ENCODE data around the gene AVP. TPM values are rescaled to one million over a fixed set of nuclear protein-coding genes. Genes with fewer than 3 reads are reported as not detected.

AVP gene
- total and polyA plus RNA-seq, 2 donors (not counting 3 experiments of a cell fraction or from before 2014, with no cell fraction given) = not detected

DNA sequence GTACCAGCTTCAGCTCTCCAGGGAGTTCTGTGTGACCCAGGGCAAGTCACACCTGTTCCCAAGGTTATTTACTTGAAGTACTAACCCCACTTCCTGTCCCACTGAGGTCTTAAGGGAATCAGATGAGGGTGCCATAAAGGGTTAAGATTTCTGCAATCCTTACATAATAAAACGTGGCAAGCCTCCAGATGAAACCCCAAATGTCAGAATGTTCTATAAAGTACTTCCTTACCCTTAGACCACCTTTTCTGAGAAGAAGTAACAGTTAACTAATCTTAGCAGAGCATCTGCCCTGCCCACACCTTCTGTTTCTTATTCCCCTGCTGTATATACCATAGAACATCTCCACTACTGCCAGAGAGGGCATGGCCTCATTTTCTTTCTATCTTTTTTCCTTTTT is 6.0 kb upstream of the AVP start:
- intact Hi-C loops (cut with micrococcal nuclease) = no loop called here
- TF ChIP-seq FOS (IDR thresholded peaks at IDR 0.05; ENCODE audit: borderline replicate concordance, insufficient read depth, low read length) = no peak
- TF ChIP-seq POLR2A (IDR thresholded peaks at IDR 0.05; ENCODE audit: low read depth, low read length) = no peak
- TF ChIP-seq, protein P1, sequence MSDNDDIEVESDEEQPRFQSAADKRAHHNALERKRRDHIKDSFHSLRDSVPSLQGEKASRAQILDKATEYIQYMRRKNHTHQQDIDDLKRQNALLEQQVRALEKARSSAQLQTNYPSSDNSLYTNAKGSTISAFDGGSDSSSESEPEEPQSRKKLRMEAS (IDR thresholded peaks at IDR 0.05; ENCODE audit: insufficient read depth, insufficient read length) = no peak
- no peak for TF ChIP-seq EZH2 (IDR thresholded peaks at IDR 0.05; ENCODE audit: borderline replicate concordance, low read depth, low read length, severe bottlenecking)
- no peak for TF ChIP-seq GATA2 (IDR thresholded peaks at IDR 0.05; ENCODE audit: insufficient read depth, insufficient read length, low read depth, low read length)
- Histone ChIP-seq H3K4me2 (ENCODE audit: insufficient read depth, low read length) (no peak overlapping the region), H3K79me2 (ENCODE audit: control insufficient read depth, insufficient read depth, low read length) (no peaks in the 10 kb centered on the region), H3K4me1 (ENCODE audit: control insufficient read depth, extremely low read depth, insufficient read depth, low read length) (peaks cover 6% of the 10 kb centered on the region), H3K9me3 (replicated peaks; ENCODE audit: control insufficient read depth, insufficient read depth, low read length) (no peaks in the 10 kb centered on the region), H3K4me3 (replicated peaks in 1 of 3; ENCODE audit: insufficient read depth in 1 of 3, low read depth in 1 of 3, low read length in 3 of 3) (no peak overlapping the region), H4K20me1 (replicated peaks; ENCODE audit: control insufficient read depth, extremely low read depth, insufficient read depth, low read length) (no peaks in the 10 kb centered on the region), H3K9ac (replicated peaks; ENCODE audit: extremely low read depth, insufficient read depth, low read length) (no peak overlapping the region), H3K36me3 (ENCODE audit: control insufficient read depth in 2 of 2, extremely low read depth in 1 of 2, insufficient read depth in 2 of 2, low read length in 2 of 2) (no peaks in the 10 kb centered on the region), H3K9me1 (replicated peaks; ENCODE audit: control insufficient read depth, extremely low read depth, insufficient read depth, low read length) (no peaks in the 10 kb centered on the region), H3K27me3 (ENCODE audit: control insufficient read depth in 2 of 2, insufficient read depth in 2 of 2, low read length in 2 of 2) (peaks cover 0 to 8% of the 10 kb centered on the region in 2 experiments), H3K27ac (ENCODE audit: insufficient read depth, low read depth, low read length) (no peak overlapping the region), H2AFZ (ENCODE audit: low read depth, low read length) (no peak overlapping the region)
- FAIRE-seq (no peak), DNase-seq (ENCODE audit: low read depth, low spot score) (no peak)
- ChIA-PET POLR2A (no interaction called here), CTCF (no interaction called here)
- no TSS peak for BruUV-seq (replicated peaks)
- dilution Hi-C loops (cut with MboI; ENCODE audit: extremely low pct_ligation_motif_present, low sequenced_read_pairs) = no loop called here

DNA sequence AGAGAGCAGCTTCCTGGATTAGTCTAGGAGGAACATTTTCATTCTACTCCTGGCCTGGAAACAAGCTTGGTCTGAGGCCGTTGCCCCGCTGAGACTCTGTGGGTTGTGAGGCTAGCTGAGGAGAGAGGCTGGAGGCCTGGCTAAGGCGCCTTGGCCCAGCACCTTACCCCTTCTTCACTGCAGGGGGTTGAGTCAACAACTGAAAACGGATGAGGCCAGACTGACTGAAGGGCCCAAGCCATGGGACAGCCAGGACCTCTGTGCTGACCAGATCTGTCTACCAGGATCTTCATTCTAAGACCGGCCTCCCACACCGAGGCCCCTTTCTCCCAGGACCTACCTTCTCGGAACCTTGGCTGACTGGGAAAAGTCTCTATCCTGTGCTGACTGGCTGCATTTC is 3.5 kb upstream of the AVP start:
- ChIA-PET CTCF (interaction anchor here (0.7 to 2.4 kb wide), 5 partner anchors 8 to 34 kb away, joined by 3 to 8 read pairs (median 3); no protein-coding TSS in a partner anchor), POLR2A (no interaction called here)
- Histone ChIP-seq H3K79me2 (ENCODE audit: control insufficient read depth, insufficient read depth, low read length) (no peaks in the 10 kb centered on the region), H3K4me3 (replicated peaks in 1 of 3; ENCODE audit: insufficient read depth in 1 of 3, low read depth in 1 of 3, low read length in 3 of 3) (no peak overlapping the region), H3K9me3 (replicated peaks; ENCODE audit: control insufficient read depth, insufficient read depth, low read length) (no peaks in the 10 kb centered on the region), H3K27me3 (ENCODE audit: control insufficient read depth in 2 of 2, insufficient read depth in 2 of 2, low read length in 2 of 2) (peaks cover 14 to 18% of the 10 kb centered on the region in 2 experiments), H3K9ac (replicated peaks; ENCODE audit: extremely low read depth, insufficient read depth, low read length) (no peak overlapping the region), H3K4me2 (ENCODE audit: insufficient read depth, low read length) (no peak overlapping the region), H3K4me1 (ENCODE audit: control insufficient read depth, extremely low read depth, insufficient read depth, low read length) (peaks cover 2% of the 10 kb centered on the region), H3K36me3 (ENCODE audit: control insufficient read depth in 2 of 2, extremely low read depth in 1 of 2, insufficient read depth in 2 of 2, low read length in 2 of 2) (no peaks in the 10 kb centered on the region), H4K20me1 (replicated peaks; ENCODE audit: control insufficient read depth, extremely low read depth, insufficient read depth, low read length) (no peaks in the 10 kb centered on the region), H2AFZ (ENCODE audit: low read depth, low read length) (no peak overlapping the region), H3K27ac (ENCODE audit: insufficient read depth, low read depth, low read length) (no peak overlapping the region), H3K9me1 (replicated peaks; ENCODE audit: control insufficient read depth, extremely low read depth, insufficient read depth, low read length) (no peaks in the 10 kb centered on the region)
- TF ChIP-seq POLR2A (IDR thresholded peaks at IDR 0.05; ENCODE audit: low read depth, low read length) (no peak), JUN (IDR thresholded peaks at IDR 0.05; ENCODE audit: borderline replicate concordance, insufficient read depth, insufficient read length, low read depth) (no peak), MYC (IDR thresholded peaks at IDR 0.05; ENCODE audit: low read depth, low read length) (no peak), GATA2 (IDR thresholded peaks at IDR 0.05; ENCODE audit: insufficient read depth, insufficient read length, low read depth, low read length) (no peak), POLR2AphosphoS5 (IDR thresholded peaks at IDR 0.05; ENCODE audit: insufficient read depth, low read depth, low read length) (no peak), EZH2 (IDR thresholded peaks at IDR 0.05; ENCODE audit: borderline replicate concordance, low read depth, low read length, severe bottlenecking) (no peak)
- TF ChIP-seq, protein P1 (IDR thresholded peaks at IDR 0.05; ENCODE audit: insufficient read depth, insufficient read length) = no peak
- DNase-seq (ENCODE audit: low read depth, low spot score) (no peak), FAIRE-seq (no peak)
- BruUV-seq (replicated peaks) = no TSS peak
- dilution Hi-C loops (cut with MboI; ENCODE audit: extremely low pct_ligation_motif_present, low sequenced_read_pairs) (no loop called here), intact Hi-C loops (cut with micrococcal nuclease) (no loop called here)
